H9 (cell line): ENCODE results near the gene NRG2. TPM values are rescaled to one million over a fixed set of nuclear protein-coding genes. Genes with fewer than 3 reads are reported as not detected.

Experiments
- DNase-seq: peaks from one replicate; pipeline ENCODE4 v3.0.0-alpha.2; 2017
- H2AFZ ChIP-seq: one replicate; pipeline ENCODE4 v1.6.1; 2013; ENCODE audit warnings: mild to moderate bottlenecking, low read length, control low read depth, moderate library complexity
- H2AK5ac ChIP-seq: 2 replicates; pipeline ENCODE4 v1.6.1; 2013; ENCODE audit warnings: low read length, control low read depth, mixed read lengths; ENCODE audit not compliant: insufficient read length
- H2BK120ac ChIP-seq: one replicate; pipeline ENCODE4 v1.6.1; 2013; ENCODE audit warnings: low read depth, mild to moderate bottlenecking, low read length, control low read depth, inconsistent platforms; ENCODE audit not compliant: poor library complexity, severe bottlenecking
- H2BK12ac ChIP-seq: 2 replicates; pipeline ENCODE4 v1.6.1; 2013; ENCODE audit warnings: low read length, control low read depth, mixed read lengths, low read depth; ENCODE audit not compliant: insufficient read length
- H2BK15ac ChIP-seq: 2 replicates; pipeline ENCODE4 v1.6.1; 2013; ENCODE audit warnings: low read depth, low read length, control low read depth
- H2BK20ac ChIP-seq: one replicate; pipeline ENCODE4 v1.6.1; 2013; ENCODE audit warnings: low read depth, mild to moderate bottlenecking, low read length, control low read depth, inconsistent platforms; ENCODE audit not compliant: poor library complexity, severe bottlenecking
- H2BK5ac ChIP-seq: 2 replicates; pipeline ENCODE4 v1.6.1; 2013; ENCODE audit warnings: low read length, control low read depth, mixed read lengths; ENCODE audit not compliant: insufficient read length
- H3K14ac ChIP-seq: 2 replicates; pipeline ENCODE4 v1.6.1; 2013; ENCODE audit warnings: low read length, control low read depth; ENCODE audit not compliant: insufficient read depth
- H3K18ac ChIP-seq: 2 replicates; pipeline ENCODE4 v1.6.1; 2013; ENCODE audit warnings: low read depth, mild to moderate bottlenecking, mixed read lengths, low read length, control low read depth; ENCODE audit not compliant: insufficient read length
- H3K23ac ChIP-seq: 2 replicates; pipeline ENCODE4 v1.6.1; 2013; ENCODE audit warnings: low read length, control low read depth, mixed read lengths, low read depth; ENCODE audit not compliant: insufficient read length
- H3K23me2 ChIP-seq: 2 replicates; pipeline ENCODE4 v1.6.1; 2013; ENCODE audit warnings: low read depth, mild to moderate bottlenecking, mixed read lengths, low read length, control low read depth; ENCODE audit not compliant: insufficient read length, poor library complexity, severe bottlenecking
- H3K27ac ChIP-seq: 2 replicates; pipeline ENCODE4 v1.5.1; 2013; ENCODE audit warnings: low read length, control low read depth, mixed read lengths, low read depth; ENCODE audit not compliant: insufficient read length
- H3K27me3 ChIP-seq: 2 replicates; pipeline ENCODE4 v1.6.1; 2013; ENCODE audit warnings: low read length, control low read depth, inconsistent platforms; ENCODE audit not compliant: insufficient read depth
- H3K4ac ChIP-seq: 2 replicates; pipeline ENCODE4 v1.6.1; 2013; ENCODE audit warnings: low read depth, mild to moderate bottlenecking, control low read depth, inconsistent platforms, low read length, moderate library complexity
- H3K4me1 ChIP-seq: 2 replicates; pipeline ENCODE4 v1.6.1; 2013; ENCODE audit warnings: low read length, control low read depth, inconsistent platforms; ENCODE audit not compliant: insufficient read depth
- H3K4me2 ChIP-seq: 2 replicates; pipeline ENCODE4 v1.6.1; 2013; ENCODE audit warnings: low read length, control low read depth, mixed read lengths; ENCODE audit not compliant: insufficient read length, insufficient read depth
- H3K56ac ChIP-seq: 2 replicates; pipeline ENCODE4 v1.6.1; 2013; ENCODE audit warnings: low read depth, mild to moderate bottlenecking, mixed read lengths, low read length, control low read depth; ENCODE audit not compliant: insufficient read length
- H3K79me1 ChIP-seq: 2 replicates; pipeline ENCODE4 v1.6.1; 2013; ENCODE audit warnings: low read depth, mild to moderate bottlenecking, moderate library complexity, low read length, control low read depth, inconsistent platforms; ENCODE audit not compliant: insufficient read depth, poor library complexity, severe bottlenecking
- H3K79me2 ChIP-seq: 2 replicates; pipeline ENCODE4 v1.6.1; 2013; ENCODE audit warnings: low read length, control low read depth, inconsistent platforms; ENCODE audit not compliant: insufficient read depth
- H3K9ac ChIP-seq: 2 replicates; pipeline ENCODE4 v1.6.1; 2013; ENCODE audit warnings: low read length, control low read depth, mixed read lengths; ENCODE audit not compliant: insufficient read length; ENCODE audit errors: extremely low read depth
- H3K9me3 ChIP-seq: one replicate; pipeline ENCODE4 v1.6.1; 2013; ENCODE audit warnings: low read depth, low read length, inconsistent platforms; ENCODE audit not compliant: control insufficient read depth
- H3T11ph ChIP-seq: one replicate; pipeline ENCODE4 v1.6.1; 2013; ENCODE audit warnings: mild to moderate bottlenecking, low read length, control low read depth, inconsistent platforms
- H4K20me1 ChIP-seq: one replicate; pipeline ENCODE4 v1.6.1; 2013; ENCODE audit not compliant: control insufficient read depth, insufficient read length, insufficient read depth
- H4K5ac ChIP-seq: 2 replicates; pipeline ENCODE4 v1.6.1; 2013; ENCODE audit warnings: low read depth, mild to moderate bottlenecking, mixed read lengths, low read length, control low read depth; ENCODE audit not compliant: insufficient read length
- H4K8ac ChIP-seq: replicated peaks from 2 replicates; pipeline ENCODE4 v1.6.1; 2013; ENCODE audit warnings: low read length, control low read depth, mixed read lengths, low read depth; ENCODE audit not compliant: insufficient read length
- H4K91ac ChIP-seq: 2 replicates; pipeline ENCODE4 v1.6.1; 2013; ENCODE audit warnings: low read depth, mild to moderate bottlenecking, moderate library complexity, mixed read lengths, low read length, control low read depth; ENCODE audit not compliant: insufficient read length
- H3K27ac Mint-ChIP-seq, 3 experiments: 2 replicates in 2 of 3; 3 replicates in 1 of 3; pipeline ENCODE4 v1.8.0; 2020 to 2021; ENCODE audit warnings: mixed read lengths in 3 of 3, mild to moderate bottlenecking in 1 of 3, moderate library complexity in 1 of 3
- H3K27me3 Mint-ChIP-seq: 2 replicates; pipeline ENCODE4 v1.8.0; 2021; ENCODE audit warnings: low read depth, mild to moderate bottlenecking, moderate library complexity, mixed read lengths
- H3K36me3 Mint-ChIP-seq, 3 experiments: 2 replicates in 2 of 3; 3 replicates in 1 of 3; pipeline ENCODE4 v1.8.0; 2020 to 2021; ENCODE audit warnings: low read depth in 3 of 3, mixed read lengths in 3 of 3; ENCODE audit not compliant: insufficient read depth in 1 of 3
- H3K4me1 Mint-ChIP-seq, 2 experiments: 2 replicates each; pipeline ENCODE4 v1.8.0; 2020; ENCODE audit warnings: mixed read lengths in 2 of 2
- H3K4me3 Mint-ChIP-seq, 2 experiments: 2 replicates in 1 of 2; 3 replicates in 1 of 2; pipeline ENCODE4 v1.8.0; 2020 to 2021; ENCODE audit warnings: mild to moderate bottlenecking in 2 of 2, mixed read lengths in 2 of 2, moderate library complexity in 1 of 2
- H3K9me3 Mint-ChIP-seq, 2 experiments: 2 replicates in 1 of 2; 3 replicates in 1 of 2; pipeline ENCODE4 v1.8.0; 2020; ENCODE audit warnings: mild to moderate bottlenecking in 2 of 2, mixed read lengths in 2 of 2, moderate library complexity in 1 of 2
- CTCF ChIP-seq: fragments of 200-600 bp; sonication (generic); conservative IDR thresholded peaks from 3 replicates; pipeline ENCODE4 v1.8.0; 2021; ENCODE audit warnings: antibody characterized with exemption, mild to moderate bottlenecking
- WGBS: extraction: QIAGEN DNeasy Blood & Tissue Kit; methylation state at CpG from one replicate; pipeline ENCODE4 v1.1.7; 2013; ENCODE audit warnings: missing lambda C conversion rate, low lambda C conversion rate, mixed read lengths; ENCODE audit not compliant: insufficient read length; ENCODE audit errors: extremely low coverage; 5-methylcytosine and 5-hydroxymethylcytosine counted together
- total RNA-seq: library from RNA; stranded (reverse); gene quantifications from 2 replicates; pipeline ENCODE4 v1.2.1, GENCODE V29; 2021

The NRG2 gene
- total RNA-seq, 1 experiment from 2014 or later: not detected

- no peak overlapping the region for H3K4ac ChIP-seq
- WGBS: no CpG with 5 or more reads among the region's 1 CpG
- H4K5ac ChIP-seq: no peak overlapping the region
- no peak overlapping the region; a peak in 1 of 7 replicates for H3K27ac Mint-ChIP-seq
- H2AFZ ChIP-seq: no peak overlapping the region
- H3K18ac ChIP-seq: no peak overlapping the region
- H3K23ac ChIP-seq: no peak overlapping the region
- H2BK20ac ChIP-seq: no peak overlapping the region
- H2BK5ac ChIP-seq: no peak overlapping the region
- no peaks in the 10 kb centered on the region for H4K20me1 ChIP-seq
- peaks cover 52% of the 10 kb centered on the region for H3K27me3 Mint-ChIP-seq
- no peak overlapping the region for H2BK15ac ChIP-seq
- no peak overlapping the region for H3K56ac ChIP-seq
- no peak overlapping the region for H3T11ph ChIP-seq
- H3K79me1 ChIP-seq: no peaks in the 10 kb centered on the region
- no peak for TF ChIP-seq CTCF
- H3K9me3 ChIP-seq: no peaks in the 10 kb centered on the region
- H4K8ac ChIP-seq: no peak overlapping the region
- H3K4me2 ChIP-seq: no peak overlapping the region
- H4K91ac ChIP-seq: no peak overlapping the region
- H2AK5ac ChIP-seq: no peak overlapping the region
- H3K9me3 Mint-ChIP-seq: no peaks in the 10 kb centered on the region
- no peaks in the 10 kb centered on the region for H3K4me1 Mint-ChIP-seq
- H3K4me3 Mint-ChIP-seq: no peak overlapping the region
- H3K4me1 ChIP-seq: no peaks in the 10 kb centered on the region
- no peaks in the 10 kb centered on the region for H3K23me2 ChIP-seq
- no peaks in the 10 kb centered on the region for H3K27me3 ChIP-seq
- H3K79me2 ChIP-seq: no peaks in the 10 kb centered on the region; the same call in 1 of the 2 replicates
- H3K9ac ChIP-seq: no peak overlapping the region
- no peak overlapping the region for H2BK120ac ChIP-seq
- DNase-seq: no peak
- H2BK12ac ChIP-seq: no peak overlapping the region
- no peak overlapping the region for H3K27ac ChIP-seq
- H3K36me3 Mint-ChIP-seq: no peaks in the 10 kb centered on the region
- no peak overlapping the region for H3K14ac ChIP-seq
Observed at GRCh38 chr5:139962445-139962844, 80.7 kb downstream of the NRG2 start.
